Liver (tissue), 9 donors: ENCODE data around the gene EVX1. TPM values are rescaled to one million over a fixed set of nuclear protein-coding genes. Genes with fewer than 3 reads are reported as not detected.

ENCODE experiments used
- DNase-seq: peaks from one replicate; pipeline ENCODE4 v3.0.0-alpha.2; 2017; ENCODE audit warnings: low spot score
- H3K27ac ChIP-seq, 2 donors: one replicate each; pipeline ENCODE4 v1.7.0; 2013; ENCODE audit warnings: inconsistent platforms in 2 of 2, low read length in 2 of 2, control low read depth in 1 of 2, low read depth in 1 of 2, mild to moderate bottlenecking in 1 of 2
- H3K27me3 ChIP-seq, 4 donors: one replicate each; pipeline versions ENCODE4 v1.6.1 to v1.7.0; 2013; ENCODE audit warnings: low read length in 3 of 4, inconsistent platforms in 1 of 4, mild to moderate bottlenecking in 1 of 4, moderate library complexity in 1 of 4; ENCODE audit not compliant: control insufficient read depth in 4 of 4, insufficient read depth in 4 of 4
- H3K36me3 ChIP-seq, 4 donors: one replicate each; pipeline versions ENCODE4 v1.6.1 to v1.7.0; 2013; ENCODE audit warnings: low read length in 3 of 4, mild to moderate bottlenecking in 3 of 4, low read depth in 1 of 4, moderate library complexity in 1 of 4; ENCODE audit not compliant: control insufficient read depth in 4 of 4, insufficient read depth in 3 of 4
- H3K4me1 ChIP-seq, 4 donors: one replicate each; pipeline versions ENCODE4 v1.6.1 to v1.7.0; 2013; ENCODE audit warnings: low read length in 3 of 4, mild to moderate bottlenecking in 3 of 4, moderate library complexity in 1 of 4; ENCODE audit not compliant: control insufficient read depth in 4 of 4, insufficient read depth in 4 of 4
- H3K4me3 ChIP-seq, 3 donors: one replicate each; pipeline versions ENCODE4 v1.6.1 to v1.7.0; 2013; ENCODE audit warnings: low read length in 3 of 3, control low read depth in 1 of 3, low read depth in 1 of 3, mild to moderate bottlenecking in 1 of 3
- H3K9ac ChIP-seq, 2 donors: one replicate each; pipeline ENCODE4 v1.7.0; 2013; ENCODE audit warnings: low read length in 2 of 2, mild to moderate bottlenecking in 2 of 2, moderate library complexity in 2 of 2, control low read depth in 1 of 2, low read depth in 1 of 2
- H3K9me3 ChIP-seq, 4 donors: one replicate each; pipeline versions ENCODE4 v1.6.1 to v1.7.0; 2013; ENCODE audit warnings: low read length in 3 of 4; ENCODE audit not compliant: control insufficient read depth in 4 of 4
- ATF3 ChIP-seq: IDR thresholded peaks from 2 replicates; pipeline ENCODE4 v1.6.1; 2016; ENCODE audit warnings: antibody characterized with exemption
- EGR1 ChIP-seq, 2 donors: IDR thresholded peaks; 2 replicates each; pipeline ENCODE4 v1.6.1; 2016 to 2018; ENCODE audit warnings: antibody characterized with exemption in 2 of 2, low read depth in 2 of 2
- FOXA1 ChIP-seq: IDR thresholded peaks from 2 replicates; pipeline ENCODE4 v1.6.1; 2016; ENCODE audit warnings: antibody characterized with exemption
- FOXA2 ChIP-seq: IDR thresholded peaks from 2 replicates; pipeline ENCODE4 v1.6.1; 2016; ENCODE audit warnings: antibody characterized with exemption
- GABPA ChIP-seq, 2 donors: IDR thresholded peaks in 1 of 2; conservative IDR thresholded peaks in 1 of 2; 2 replicates each; pipeline ENCODE4 v1.6.1; 2016; ENCODE audit warnings: antibody characterized with exemption in 2 of 2, mild to moderate bottlenecking in 1 of 2, moderate library complexity in 1 of 2
- HNF4A ChIP-seq, 2 donors: conservative IDR thresholded peaks; 2 replicates each; pipeline ENCODE4 v1.6.1; 2016; ENCODE audit warnings: antibody characterized with exemption in 2 of 2, mild to moderate bottlenecking in 2 of 2
- HNF4G ChIP-seq: IDR thresholded peaks from 2 replicates; pipeline ENCODE4 v1.6.1; 2016; ENCODE audit warnings: antibody characterized with exemption
- MAX ChIP-seq: IDR thresholded peaks from 2 replicates; pipeline ENCODE4 v1.6.1; 2016; ENCODE audit warnings: antibody characterized with exemption
- NR2F2 ChIP-seq: IDR thresholded peaks from 2 replicates; pipeline ENCODE4 v1.6.1; 2016; ENCODE audit warnings: antibody characterized with exemption
- RAD21 ChIP-seq, 2 donors: IDR thresholded peaks; 2 replicates each; pipeline ENCODE4 v1.6.1; 2016; ENCODE audit warnings: antibody characterized with exemption in 2 of 2, mild to moderate bottlenecking in 2 of 2
- REST ChIP-seq: IDR thresholded peaks from 2 replicates; pipeline ENCODE4 v1.6.1; 2016; ENCODE audit warnings: antibody characterized with exemption, mild to moderate bottlenecking
- RXRA ChIP-seq, 2 donors: IDR thresholded peaks; 2 replicates each; pipeline ENCODE4 v1.6.1; 2017 to 2018; ENCODE audit warnings: antibody characterized with exemption in 2 of 2, mild to moderate bottlenecking in 1 of 2
- TAF1 ChIP-seq: conservative IDR thresholded peaks from 2 replicates; pipeline ENCODE4 v1.6.1; 2016; ENCODE audit warnings: antibody characterized with exemption, mild to moderate bottlenecking
- YY1 ChIP-seq: IDR thresholded peaks from 2 replicates; pipeline ENCODE4 v1.6.1; 2016; ENCODE audit warnings: antibody characterized with exemption, mild to moderate bottlenecking
- ZBTB33 ChIP-seq: IDR thresholded peaks from 2 replicates; pipeline ENCODE4 v1.6.1; 2016; ENCODE audit warnings: antibody characterized with exemption
- WGBS: extraction: QIAGEN DNeasy Blood & Tissue Kit; methylation state at CpG from one replicate; pipeline ENCODE4 v1.1.7; 2013; 5-methylcytosine and 5-hydroxymethylcytosine counted together
- polyA plus RNA-seq, 2 donors: library from polyadenylated mRNA; stranded (reverse) in 1 of 2; unstranded in 1 of 2; fragments of 200-250 nt in 1 of 2; fragments of >200 nt in 1 of 2; fragmentation: Nextera tagmentation in 1 of 2; extraction: Ambion mirVana in 1 of 2; gene quantifications; one replicate each; pipeline versions ENCODE4 v1.2.1 to v1.2.3, GENCODE V29; 2013 to 2015
- total RNA-seq, 2 donors: library from RNA; depleted of rRNA; stranded (reverse); fragments of >200 nt; gene quantifications; one replicate each; pipeline ENCODE4 v1.2.3, GENCODE V29; 2014
- donor health status: healthy.
- donor health status: healthy.
- donor health status: healthy.
- donor health status: healthy.
- donor health status: healthy.

EVX1 gene
- total and polyA plus RNA-seq, 4 donors, result not detected

- no peak for DNase-seq
- TF ChIP-seq NR2F2 (no peak), YY1 (no peak), ATF3 (no peak), MAX (no peak), REST (no peak), FOXA1 (no peak), ZBTB33 (no peak), RAD21 (IDR thresholded peaks at IDR 0.05) (no peak), HNF4A (conservative IDR thresholded peaks at IDR 0.05) (no peak), FOXA2 (no peak), EGR1 (IDR thresholded peaks at IDR 0.05; ENCODE audit: low read depth in 2 of 2) (no peak), TAF1 (no peak), HNF4G (no peak), RXRA (IDR thresholded peaks at IDR 0.05) (no peak)
- Histone ChIP-seq H3K36me3 (no peaks in the 10 kb centered on the region), H3K9me3 (no peaks in the 10 kb centered on the region), H3K4me3 (no peak overlapping the region), H3K27me3 (peaks cover 8 to 46% (median 25%) of the 10 kb centered on the region in 4 donors), H3K4me1 (peaks cover 5 to 27% (median 17%) of the 10 kb centered on the region in 4 donors), H3K27ac (no peak overlapping the region), H3K9ac (no peak overlapping the region)
- whole genome bisulfite sequencing, result 16% methylated on average over 18 of the region's 18 CpGs
Measured at GRCh38 chr7:27244488-27245123, 2.0 kb downstream of the EVX1 start.

- no peak for DNase-seq
- Histone ChIP-seq H3K9me3 (no peaks in the 10 kb centered on the region), H3K4me3 (peak overlapping the region in 1 of 3 donors; percentile 15), H3K36me3 (no peaks in the 10 kb centered on the region), H3K9ac (no peak overlapping the region), H3K27me3 (peaks cover 8 to 48% (median 28%) of the 10 kb centered on the region in 4 donors), H3K27ac (no peak overlapping the region), H3K4me1 (peaks cover 5 to 23% (median 17%) of the 10 kb centered on the region in 4 donors)
- 14% methylated on average over 37 of the region's 37 CpGs for WGBS
- TF ChIP-seq GABPA (IDR thresholded peaks at IDR 0.05 in 1 of 2, conservative IDR thresholded peaks at IDR 0.05 in 1 of 2), result no peak
- no peak for TF ChIP-seq HNF4G
- no peak for TF ChIP-seq RXRA (IDR thresholded peaks at IDR 0.05)
- no peak for TF ChIP-seq FOXA1
- TF ChIP-seq HNF4A (conservative IDR thresholded peaks at IDR 0.05), result no peak
Measured at GRCh38 chr7:27245124-27245797, 2.7 kb downstream of the EVX1 start.
